K562 (cell line): ENCODE measurements around the gene MITF. TPM values are rescaled to one million over a fixed set of nuclear protein-coding genes. Genes with fewer than 3 reads are reported as not detected.
A peak's percentile ranks its signal among the peaks of the same experiment; 100 is the strongest.

Source experiments
- CSDE1 ChIP-seq, 2 experiments: fragments of 450-650 bp; IDR thresholded peaks; 2 replicates each; pipeline ENCODE4 v1.6.1; 2016; ENCODE audit warnings: mild to moderate bottlenecking in 1 of 2
- CXXC5 ChIP-seq: fragments of 250-450 bp; sonication (Bioruptor Pico); IDR thresholded peaks from 2 replicates; pipeline ENCODE4 v1.8.0; 2022; ENCODE audit warnings: inconsistent platforms, mild to moderate bottlenecking, moderate library complexity
- FOXO4 ChIP-seq: fragments of 450-650 bp; formaldehyde crosslinking; IDR thresholded peaks from 2 replicates; pipeline ENCODE4 v1.4.0; 2020; ENCODE audit warnings: mild to moderate bottlenecking, moderate library complexity
- LCOR ChIP-seq: sonication (generic); formaldehyde crosslinking; IDR thresholded peaks from 2 replicates; pipeline ENCODE4 v1.8.0; 2022; ENCODE audit warnings: mild to moderate bottlenecking, missing genetic modification reagents
- NCOA1 ChIP-seq: fragments of 450-650 bp; IDR thresholded peaks from 2 replicates; pipeline ENCODE4 v1.6.1; 2016; ENCODE audit warnings: low read depth
- NFE2L1 ChIP-seq: fragments of 450-650 bp; IDR thresholded peaks from 2 replicates; pipeline ENCODE4 v1.6.1; 2016; ENCODE audit warnings: missing genetic modification characterization, low read depth, mild to moderate bottlenecking, missing compliant biosample characterization, moderate library complexity, borderline replicate concordance
- SREBF1 ChIP-seq: fragments of 150-350 bp; IDR thresholded peaks from 2 replicates; pipeline ENCODE4 v1.6.1; 2014; ENCODE audit warnings: antibody characterized with exemption, low read depth, low read length, borderline replicate concordance
- ZNF174 ChIP-seq: fragments of 250-450 bp; sonication (Bioruptor Pico); IDR thresholded peaks from 2 replicates; pipeline ENCODE4 v1.4.0; 2020; ENCODE audit warnings: mild to moderate bottlenecking
- ZNF407 ChIP-seq: fragments of 450-650 bp; IDR thresholded peaks from 2 replicates; pipeline ENCODE4 v1.6.1; 2016; ENCODE audit warnings: low read depth
- polyA plus RNA-seq, 8 experiments: library from polyadenylated mRNA; depleted of rRNA in 4 of 8; stranded (reverse) in 5 of 8; unstranded in 3 of 8; fragments of >200 nt; fragmentation: Nextera tagmentation in 2 of 8; fragmentation: Illumina TruSeq in 1 of 8; extraction: Ambion mirVana in 2 of 8; extraction: Trizol in 1 of 8; gene quantifications; 2 replicates each; pipeline versions ENCODE4 v1.2.1 to v1.2.3, GENCODE V29; 2011 to 2014; ENCODE audit warnings: inconsistent platforms in 1 of 8, missing spikeins in 1 of 8
- total RNA-seq, 7 experiments: library from RNA; depleted of rRNA in 6 of 7; stranded (reverse); fragments of >200 nt in 6 of 7; fragmentation: Illumina TruSeq in 2 of 7; extraction: Trizol in 2 of 7; gene quantifications; 2 replicates each; pipeline versions ENCODE4 v1.2.1 to v1.2.3, GENCODE V29; 2011 to 2021; ENCODE audit warnings: low replicate concordance in 1 of 7
- TF ChIP-seq, protein P1 (sequence below): fragments of 450-650 bp; IDR thresholded peaks from 2 replicates; pipeline ENCODE4 v1.6.1; 2016; ENCODE audit warnings: mild to moderate bottlenecking
- TF ChIP-seq, protein P2 (sequence below): fragments of 450-650 bp; IDR thresholded peaks from 2 replicates; pipeline ENCODE4 v1.6.1; 2017; ENCODE audit warnings: antibody characterized with exemption, mild to moderate bottlenecking

Gene MITF
- total and polyA plus RNA-seq, 9 of the 15 experiments (the other 6 are each of a cell fraction or from before 2014, with no cell fraction given): 5.6 to 14.9 (median 11.1) TPM

DNA sequence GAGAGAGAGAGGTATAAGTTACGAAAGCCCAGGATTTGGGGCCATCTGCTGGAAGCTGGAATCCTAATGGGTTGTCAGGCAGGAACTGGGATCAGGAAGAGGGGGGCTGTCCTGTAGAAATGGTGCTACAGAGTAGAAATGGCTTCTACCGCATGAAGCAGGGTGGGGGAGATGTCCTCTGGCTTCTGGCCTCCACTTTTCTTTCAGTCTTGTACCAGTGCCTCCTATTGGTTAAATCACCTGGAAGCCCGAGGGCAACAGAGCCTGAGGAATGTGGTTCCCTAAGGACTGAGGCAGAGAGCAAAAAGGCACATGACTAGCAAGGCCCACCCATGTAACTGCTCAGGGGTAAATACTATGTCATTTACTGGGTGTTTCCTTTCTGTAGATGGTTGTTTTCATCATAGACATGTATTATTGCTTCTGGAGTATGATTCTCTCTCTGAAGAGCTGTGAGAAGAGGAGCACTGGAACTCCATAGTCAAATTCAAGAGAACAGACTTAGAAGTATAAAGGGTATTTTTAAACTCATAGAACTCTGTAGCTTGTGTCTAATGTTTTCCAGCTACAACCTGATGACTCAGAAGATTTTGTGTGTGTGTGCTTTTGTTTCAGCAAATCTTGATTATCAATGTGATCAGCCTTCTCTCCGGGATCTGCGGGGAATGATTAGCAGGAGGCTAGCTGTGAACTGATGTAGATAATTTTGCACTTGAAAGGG, 20.2 kb upstream of the MITF start (continued):
- TF ChIP-seq, protein P1, sequence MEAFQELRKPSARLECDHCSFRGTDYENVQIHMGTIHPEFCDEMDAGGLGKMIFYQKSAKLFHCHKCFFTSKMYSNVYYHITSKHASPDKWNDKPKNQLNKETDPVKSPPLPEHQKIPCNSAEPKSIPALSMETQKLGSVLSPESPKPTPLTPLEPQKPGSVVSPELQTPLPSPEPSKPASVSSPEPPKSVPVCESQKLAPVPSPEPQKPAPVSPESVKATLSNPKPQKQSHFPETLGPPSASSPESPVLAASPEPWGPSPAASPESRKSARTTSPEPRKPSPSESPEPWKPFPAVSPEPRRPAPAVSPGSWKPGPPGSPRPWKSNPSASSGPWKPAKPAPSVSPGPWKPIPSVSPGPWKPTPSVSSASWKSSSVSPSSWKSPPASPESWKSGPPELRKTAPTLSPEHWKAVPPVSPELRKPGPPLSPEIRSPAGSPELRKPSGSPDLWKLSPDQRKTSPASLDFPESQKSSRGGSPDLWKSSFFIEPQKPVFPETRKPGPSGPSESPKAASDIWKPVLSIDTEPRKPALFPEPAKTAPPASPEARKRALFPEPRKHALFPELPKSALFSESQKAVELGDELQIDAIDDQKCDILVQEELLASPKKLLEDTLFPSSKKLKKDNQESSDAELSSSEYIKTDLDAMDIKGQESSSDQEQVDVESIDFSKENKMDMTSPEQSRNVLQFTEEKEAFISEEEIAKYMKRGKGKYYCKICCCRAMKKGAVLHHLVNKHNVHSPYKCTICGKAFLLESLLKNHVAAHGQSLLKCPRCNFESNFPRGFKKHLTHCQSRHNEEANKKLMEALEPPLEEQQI: peak; percentile 26; the same call in 1 of the 2 replicates
- TF ChIP-seq FOXO4 (CRISPR knock-in tag): no peak
- TF ChIP-seq, protein P2, sequence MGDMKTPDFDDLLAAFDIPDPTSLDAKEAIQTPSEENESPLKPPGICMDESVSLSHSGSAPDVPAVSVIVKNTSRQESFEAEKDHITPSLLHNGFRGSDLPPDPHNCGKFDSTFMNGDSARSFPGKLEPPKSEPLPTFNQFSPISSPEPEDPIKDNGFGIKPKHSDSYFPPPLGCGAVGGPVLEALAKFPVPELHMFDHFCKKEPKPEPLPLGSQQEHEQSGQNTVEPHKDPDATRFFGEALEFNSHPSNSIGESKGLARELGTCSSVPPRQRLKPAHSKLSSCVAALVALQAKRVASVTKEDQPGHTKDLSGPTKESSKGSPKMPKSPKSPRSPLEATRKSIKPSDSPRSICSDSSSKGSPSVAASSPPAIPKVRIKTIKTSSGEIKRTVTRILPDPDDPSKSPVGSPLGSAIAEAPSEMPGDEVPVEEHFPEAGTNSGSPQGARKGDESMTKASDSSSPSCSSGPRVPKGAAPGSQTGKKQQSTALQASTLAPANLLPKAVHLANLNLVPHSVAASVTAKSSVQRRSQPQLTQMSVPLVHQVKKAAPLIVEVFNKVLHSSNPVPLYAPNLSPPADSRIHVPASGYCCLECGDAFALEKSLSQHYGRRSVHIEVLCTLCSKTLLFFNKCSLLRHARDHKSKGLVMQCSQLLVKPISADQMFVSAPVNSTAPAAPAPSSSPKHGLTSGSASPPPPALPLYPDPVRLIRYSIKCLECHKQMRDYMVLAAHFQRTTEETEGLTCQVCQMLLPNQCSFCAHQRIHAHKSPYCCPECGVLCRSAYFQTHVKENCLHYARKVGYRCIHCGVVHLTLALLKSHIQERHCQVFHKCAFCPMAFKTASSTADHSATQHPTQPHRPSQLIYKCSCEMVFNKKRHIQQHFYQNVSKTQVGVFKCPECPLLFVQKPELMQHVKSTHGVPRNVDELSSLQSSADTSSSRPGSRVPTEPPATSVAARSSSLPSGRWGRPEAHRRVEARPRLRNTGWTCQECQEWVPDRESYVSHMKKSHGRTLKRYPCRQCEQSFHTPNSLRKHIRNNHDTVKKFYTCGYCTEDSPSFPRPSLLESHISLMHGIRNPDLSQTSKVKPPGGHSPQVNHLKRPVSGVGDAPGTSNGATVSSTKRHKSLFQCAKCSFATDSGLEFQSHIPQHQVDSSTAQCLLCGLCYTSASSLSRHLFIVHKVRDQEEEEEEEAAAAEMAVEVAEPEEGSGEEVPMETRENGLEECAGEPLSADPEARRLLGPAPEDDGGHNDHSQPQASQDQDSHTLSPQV: peak; percentile 58
- TF ChIP-seq ZNF174: no peak
- no peak for TF ChIP-seq SREBF1
- TF ChIP-seq ZNF407: no peak
- TF ChIP-seq NFE2L1 (tag): no peak
- TF ChIP-seq CXXC5 (CRISPR knock-in tag): peak; percentile 45; the same call in 1 of the 2 replicates
- no peak for TF ChIP-seq NCOA1
- TF ChIP-seq LCOR (CRISPR knock-in tag): no peak
- no peak for TF ChIP-seq CSDE1 (IDR thresholded peaks at IDR 0.05)
